HUDEP-2 (cell line): Measurements from ENCODE around the gene C7orf57.
"Not testable (repeated sequence)": the region's sequence is repeated elsewhere in the genome, so short reads cannot be mapped to it uniquely, and the experiment has no call there.

Experiments used
- DNase-seq, 76 experiments: peaks; one replicate each; lab custom pipeline; 2025; ENCODE audit not compliant: unreplicated experiment in 76 of 76; lab: John Stamatoyannopoulos, UW

Gene C7orf57

GRCh38 chr7:48033922-48034321 lies 1.4 kb upstream of the C7orf57 start:
- DNase-seq: no peak

GRCh38 chr7:48035967-48036478 lies 680 bp downstream of the C7orf57 start:
- no peak for DNase-seq

GRCh38 chr7:48038815-48039506 lies 3.6 kb downstream of the C7orf57 start:
- DNase-seq: no peak

GRCh38 chr7:48040944-48041652 lies 5.8 kb downstream of the C7orf57 start:
- no peak for DNase-seq

DNA sequence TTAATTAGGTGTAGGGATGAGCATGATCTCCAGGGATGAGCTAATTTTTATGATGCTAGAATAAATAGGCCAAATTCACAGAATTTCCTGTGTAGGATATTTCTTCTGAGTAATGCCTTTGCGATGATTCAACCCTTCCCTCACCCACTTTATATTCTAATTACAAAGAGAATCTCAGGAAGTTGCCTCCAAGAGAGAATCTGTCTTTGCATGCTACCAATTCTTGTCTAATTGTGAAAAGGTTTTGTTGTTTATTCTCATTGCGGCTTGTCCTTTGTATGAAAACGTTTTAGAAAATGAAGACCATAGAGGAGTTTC lies 6.3 kb downstream of the C7orf57 start:
- DNase-seq: no peak

DNA sequence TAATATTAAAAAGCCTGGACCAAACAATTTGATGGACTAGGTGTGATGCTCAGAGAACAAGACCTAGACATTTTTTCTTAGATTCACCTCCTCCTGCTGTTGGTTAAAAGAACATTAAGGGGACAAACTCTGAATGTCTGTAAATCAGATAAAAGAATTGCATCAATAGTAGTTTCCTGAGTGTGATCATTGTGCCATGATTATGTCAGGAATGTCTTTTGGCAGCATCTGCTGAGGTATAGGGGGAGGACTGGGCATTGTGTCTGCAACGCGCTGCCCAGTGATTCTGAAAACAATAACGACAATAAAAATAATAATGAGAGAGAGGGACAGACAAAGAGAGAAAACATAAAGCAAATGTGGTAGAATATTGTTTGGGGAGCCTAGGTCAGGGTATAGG lies 6.9 kb downstream of the C7orf57 start:
- DNase-seq: no peak

GRCh38 chr7:48042636-48043035 lies 7.3 kb downstream of the C7orf57 start:
- no peak for DNase-seq

- no peak for DNase-seq
Observed at GRCh38 chr7:48045195-48045765, 9.9 kb downstream of the C7orf57 start.

- DNase-seq: no peak
Observed at GRCh38 chr7:48046458-48046857, 11.1 kb downstream of the C7orf57 start.

- DNase-seq: no peak
Observed at GRCh38 chr7:48048113-48048512, 12.8 kb downstream of the C7orf57 start.

DNA sequence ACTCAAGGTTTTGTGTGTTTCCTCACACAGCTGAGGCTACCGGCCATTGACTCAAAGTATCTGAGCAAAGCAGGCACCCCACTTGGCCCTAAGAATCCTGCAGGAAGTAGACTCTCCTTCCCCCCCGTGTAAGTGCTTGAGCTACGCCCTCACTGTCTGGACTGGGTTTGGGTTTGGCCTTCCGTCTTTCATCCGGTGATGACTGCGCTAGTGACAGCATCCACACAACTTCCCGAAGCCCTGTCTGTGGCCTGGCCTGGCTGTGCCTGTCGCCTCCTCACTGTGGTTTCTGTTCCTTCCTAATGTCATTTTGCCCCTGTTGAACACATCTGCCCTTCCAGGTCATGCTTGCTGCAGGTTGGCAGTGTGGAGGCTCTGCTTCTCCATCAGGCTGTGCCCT lies 14.5 kb downstream of the C7orf57 start:
- DNase-seq: no peak

GRCh38 chr7:48052748-48053147 lies 17.4 kb downstream of the C7orf57 start:
- DNase-seq: no peak

GRCh38 chr7:48053736-48054135 lies 18.4 kb downstream of the C7orf57 start:
- no peak for DNase-seq

DNA sequence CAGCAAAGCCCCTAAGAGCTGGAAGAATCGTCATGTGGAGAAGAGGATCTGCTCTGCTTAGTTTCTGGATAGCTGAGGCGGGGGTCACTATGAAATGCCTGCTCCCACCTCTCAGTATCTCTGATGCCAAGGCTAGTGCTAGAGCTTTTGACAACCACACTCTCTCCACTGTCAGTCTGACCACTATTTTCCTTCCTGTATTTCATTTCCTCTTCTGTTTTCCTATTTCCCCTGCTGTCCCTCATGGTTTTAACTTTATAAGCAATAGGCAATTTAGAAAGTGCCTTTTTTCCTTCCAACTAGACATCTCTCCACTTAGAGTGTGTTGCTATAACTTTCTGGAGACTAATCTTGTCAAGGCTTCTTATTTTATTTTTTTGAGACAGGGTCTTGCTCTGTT lies 23.6 kb downstream of the C7orf57 start:
- DNase-seq: no peak

DNA sequence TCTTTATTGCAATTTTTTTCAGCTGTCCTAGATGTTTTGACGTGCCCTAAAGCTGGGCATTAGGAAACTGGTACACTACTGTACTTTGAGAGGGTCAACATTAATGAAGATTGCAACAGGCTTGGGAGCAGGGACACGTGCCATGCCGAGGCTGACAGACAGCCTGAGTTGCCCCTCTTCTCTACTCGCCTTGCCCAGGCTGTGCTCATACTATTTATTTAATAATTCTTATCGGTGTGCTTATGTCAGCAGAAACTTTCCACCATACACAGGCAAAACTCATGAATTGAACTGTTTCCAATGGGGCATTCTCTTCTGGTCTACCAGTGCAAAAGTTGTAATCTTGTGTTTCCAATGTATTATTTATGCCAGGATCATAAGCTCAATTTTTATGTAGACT lies 24.4 kb downstream of the C7orf57 start:
- no peak for DNase-seq

DNA sequence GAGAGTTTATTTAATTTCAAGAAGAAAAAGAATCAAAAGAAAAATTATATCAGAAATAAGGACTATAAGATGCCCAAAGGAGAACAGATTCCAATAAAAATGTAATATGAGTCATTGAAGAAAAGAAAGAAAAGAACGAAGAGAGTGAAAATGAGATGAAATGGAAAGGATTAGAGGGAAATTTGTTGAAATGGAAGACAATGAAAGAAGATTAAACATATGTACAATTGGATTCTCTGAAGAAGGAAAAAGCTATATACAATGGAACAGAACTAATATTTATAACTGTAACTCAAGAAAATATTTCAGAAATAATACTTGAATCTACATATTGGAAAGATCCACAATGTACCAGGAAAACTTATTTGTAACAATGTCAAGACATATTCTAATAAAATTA lies 28.6 kb downstream of the C7orf57 start:
- no peak for DNase-seq

- DNase-seq: no peak
Observed at GRCh38 chr7:48067475-48067874, 32.1 kb downstream of the C7orf57 start.

GRCh38 chr7:48074204-48074654 lies 38.9 kb downstream of the C7orf57 start:
- no peak for DNase-seq

DNA sequence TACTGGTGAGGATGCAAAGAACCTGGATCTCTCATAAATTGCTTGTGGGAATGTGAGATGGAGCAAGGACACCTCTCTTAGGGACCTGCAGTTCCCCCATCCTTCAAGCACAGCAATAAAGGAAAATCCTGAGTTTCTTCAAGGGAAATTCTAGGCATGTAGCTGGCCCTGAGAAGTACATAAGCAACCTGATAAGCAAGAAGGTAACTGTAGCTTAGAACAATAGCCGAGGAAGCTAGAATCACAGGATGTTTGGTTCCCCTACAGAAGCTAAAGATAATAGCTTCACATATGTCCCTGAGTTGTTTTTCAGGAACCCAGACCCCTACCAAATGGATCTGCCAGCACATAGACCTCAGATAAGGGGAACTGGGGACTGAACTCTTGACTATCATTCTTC lies 42.1 kb downstream of the C7orf57 start:
- DNase-seq: no peak

- DNase-seq: no peak
Observed at GRCh38 chr7:48078470-48078869, 43.1 kb downstream of the C7orf57 start.

GRCh38 chr7:48082378-48082777 lies 47.0 kb downstream of the C7orf57 start:
- not testable (repeated sequence) for DNase-seq
